ENCODE measurements around the gene JAKMIP1. TPM values are rescaled to one million over a fixed set of nuclear protein-coding genes. Genes with fewer than 3 reads are reported as not detected.

The JAKMIP1 gene
- total and polyA plus RNA-seq, 2 of the 13 experiments (the other 11 are each of a cell fraction or from before 2014, with no cell fraction given), result not detected

DNA sequence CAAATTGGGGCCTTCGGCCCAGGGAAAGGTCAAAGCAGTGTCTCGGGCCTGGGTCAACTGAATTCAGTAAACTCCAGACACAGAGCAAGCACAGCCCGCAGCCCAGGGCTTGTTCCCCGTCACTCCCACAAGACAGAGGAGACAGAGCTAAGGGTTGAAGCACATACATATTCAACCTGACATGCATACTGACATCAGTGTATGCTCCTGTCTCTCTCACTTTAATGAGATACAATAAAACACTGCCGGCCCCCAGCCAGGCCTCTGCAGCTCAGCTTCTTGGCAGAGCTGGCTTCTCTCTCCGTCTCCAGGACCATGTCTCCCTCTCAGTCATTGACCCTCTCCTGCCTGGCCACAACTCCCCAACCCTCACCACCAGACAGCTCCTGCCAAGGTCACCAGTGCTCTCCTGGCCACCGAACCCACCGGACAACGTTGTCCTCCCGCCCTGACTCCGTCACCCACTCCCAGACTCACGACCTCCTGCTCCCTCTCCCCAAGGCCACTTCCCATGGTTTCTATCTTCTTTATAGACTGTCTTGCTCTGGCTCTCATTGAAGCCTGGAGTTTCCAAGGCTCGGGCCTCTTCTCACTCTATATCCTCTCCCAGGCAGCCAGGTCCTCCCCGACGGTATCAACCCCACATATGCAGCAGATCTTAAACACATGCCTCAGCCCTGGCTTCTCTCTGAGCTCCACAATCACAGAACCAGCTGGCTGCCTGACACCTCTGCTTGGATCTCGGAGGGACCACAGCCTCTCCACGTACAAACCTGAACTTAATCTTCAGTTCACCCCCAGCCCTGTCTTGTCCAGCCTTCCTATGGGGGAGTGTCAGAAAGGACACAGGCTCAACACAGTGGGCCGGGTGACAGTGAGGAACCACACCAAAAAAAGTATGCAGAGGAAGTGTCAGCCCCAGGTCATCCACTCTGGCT lies 114.4 kb downstream of the JAKMIP1 start (continued):
- TF ChIP-seq, protein P1, sequence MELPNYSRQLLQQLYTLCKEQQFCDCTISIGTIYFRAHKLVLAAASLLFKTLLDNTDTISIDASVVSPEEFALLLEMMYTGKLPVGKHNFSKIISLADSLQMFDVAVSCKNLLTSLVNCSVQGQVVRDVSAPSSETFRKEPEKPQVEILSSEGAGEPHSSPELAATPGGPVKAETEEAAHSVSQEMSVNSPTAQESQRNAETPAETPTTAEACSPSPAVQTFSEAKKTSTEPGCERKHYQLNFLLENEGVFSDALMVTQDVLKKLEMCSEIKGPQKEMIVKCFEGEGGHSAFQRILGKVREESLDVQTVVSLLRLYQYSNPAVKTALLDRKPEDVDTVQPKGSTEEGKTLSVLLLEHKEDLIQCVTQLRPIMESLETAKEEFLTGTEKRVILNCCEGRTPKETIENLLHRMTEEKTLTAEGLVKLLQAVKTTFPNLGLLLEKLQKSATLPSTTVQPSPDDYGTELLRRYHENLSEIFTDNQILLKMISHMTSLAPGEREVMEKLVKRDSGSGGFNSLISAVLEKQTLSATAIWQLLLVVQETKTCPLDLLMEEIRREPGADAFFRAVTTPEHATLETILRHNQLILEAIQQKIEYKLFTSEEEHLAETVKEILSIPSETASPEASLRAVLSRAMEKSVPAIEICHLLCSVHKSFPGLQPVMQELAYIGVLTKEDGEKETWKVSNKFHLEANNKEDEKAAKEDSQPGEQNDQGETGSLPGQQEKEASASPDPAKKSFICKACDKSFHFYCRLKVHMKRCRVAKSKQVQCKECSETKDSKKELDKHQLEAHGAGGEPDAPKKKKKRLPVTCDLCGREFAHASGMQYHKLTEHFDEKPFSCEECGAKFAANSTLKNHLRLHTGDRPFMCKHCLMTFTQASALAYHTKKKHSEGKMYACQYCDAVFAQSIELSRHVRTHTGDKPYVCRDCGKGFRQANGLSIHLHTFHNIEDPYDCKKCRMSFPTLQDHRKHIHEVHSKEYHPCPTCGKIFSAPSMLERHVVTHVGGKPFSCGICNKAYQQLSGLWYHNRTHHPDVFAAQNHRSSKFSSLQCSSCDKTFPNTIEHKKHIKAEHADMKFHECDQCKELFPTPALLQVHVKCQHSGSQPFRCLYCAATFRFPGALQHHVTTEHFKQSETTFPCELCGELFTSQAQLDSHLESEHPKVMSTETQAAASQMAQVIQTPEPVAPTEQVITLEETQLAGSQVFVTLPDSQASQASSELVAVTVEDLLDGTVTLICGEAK (IDR thresholded peaks at IDR 0.05), result no peak
- TF ChIP-seq, protein P1 (CRISPR knock-in tag; IDR thresholded peaks at IDR 0.05), result no peak
- no peak for TF ChIP-seq REL (CRISPR knock-in tag; conservative IDR thresholded peaks at IDR 0.05)
- TF ChIP-seq ZNF446 (CRISPR knock-in tag; IDR thresholded peaks at IDR 0.05), result no peak
